Measurements from ENCODE around the gene ASRGL1. TPM values are rescaled to one million over a fixed set of nuclear protein-coding genes. Genes with fewer than 3 reads are reported as not detected.

ASRGL1 gene
- total RNA-seq, 1 donor from 2014 or later, result 6.7 TPM

DNA sequence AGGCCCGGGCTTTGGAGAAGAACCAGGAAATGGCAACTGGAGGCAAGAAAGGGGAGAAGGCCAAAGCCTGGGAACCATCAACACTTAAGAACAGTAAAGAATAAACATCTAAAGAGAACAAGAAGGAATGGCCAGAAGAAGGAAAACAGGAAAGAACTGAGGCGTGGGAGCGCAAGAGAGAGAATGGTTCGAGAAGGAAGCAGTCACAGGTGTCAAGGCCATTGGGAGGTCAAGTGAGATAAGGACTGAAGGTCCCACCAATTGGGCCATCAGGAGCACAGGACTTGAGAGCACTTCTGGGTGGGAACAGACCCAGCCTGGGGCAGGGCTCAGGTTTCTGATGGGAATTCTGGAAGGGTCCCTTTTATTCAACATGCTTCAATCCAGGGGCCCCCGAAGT lies 80.9 kb downstream of the ASRGL1 start:
- H3K4me1 Mint-ChIP-seq, result peaks cover 34% of the 10 kb centered on the region
- H3K9me3 Mint-ChIP-seq, result no peaks in the 10 kb centered on the region
- H3K36me3 Mint-ChIP-seq, result no peaks in the 10 kb centered on the region

DNA sequence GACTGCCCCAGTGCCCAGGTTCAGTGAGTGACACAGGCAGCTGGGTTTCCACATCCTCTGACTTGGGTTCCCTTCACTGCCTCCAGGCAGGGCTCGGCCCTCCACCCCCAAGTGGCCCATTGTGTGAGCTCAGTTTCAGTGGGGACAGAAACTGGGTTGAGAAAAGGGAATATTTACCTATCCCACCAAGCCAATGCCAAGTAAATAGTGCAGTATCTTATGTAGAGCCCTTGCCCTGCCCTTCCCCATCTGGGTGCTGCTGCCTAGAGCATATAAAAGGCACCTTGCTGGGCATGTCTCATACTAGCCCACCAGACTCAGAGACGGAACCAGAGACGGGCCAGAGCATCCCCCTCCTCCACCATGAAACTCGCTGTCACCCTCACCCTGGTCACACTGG lies 81.5 kb downstream of the ASRGL1 start, which contains the start of gene SCGB1A1:
TSS of gene SCGB1A1 (plus strand) at position 301 of the 400 bp plus-strand sequence. CDS start at position 364, 63 bp downstream.
- H3K27ac Mint-ChIP-seq, result peak within 1 kb of the TSS; percentile 90
- H3K36me3 Mint-ChIP-seq, result no peaks in the 10 kb centered on the region
- H3K4me3 Mint-ChIP-seq, result peak within 1 kb of the TSS; percentile 4
- peaks cover 40% of the 10 kb centered on the region for H3K4me1 Mint-ChIP-seq
- TF ChIP-seq, protein P1, sequence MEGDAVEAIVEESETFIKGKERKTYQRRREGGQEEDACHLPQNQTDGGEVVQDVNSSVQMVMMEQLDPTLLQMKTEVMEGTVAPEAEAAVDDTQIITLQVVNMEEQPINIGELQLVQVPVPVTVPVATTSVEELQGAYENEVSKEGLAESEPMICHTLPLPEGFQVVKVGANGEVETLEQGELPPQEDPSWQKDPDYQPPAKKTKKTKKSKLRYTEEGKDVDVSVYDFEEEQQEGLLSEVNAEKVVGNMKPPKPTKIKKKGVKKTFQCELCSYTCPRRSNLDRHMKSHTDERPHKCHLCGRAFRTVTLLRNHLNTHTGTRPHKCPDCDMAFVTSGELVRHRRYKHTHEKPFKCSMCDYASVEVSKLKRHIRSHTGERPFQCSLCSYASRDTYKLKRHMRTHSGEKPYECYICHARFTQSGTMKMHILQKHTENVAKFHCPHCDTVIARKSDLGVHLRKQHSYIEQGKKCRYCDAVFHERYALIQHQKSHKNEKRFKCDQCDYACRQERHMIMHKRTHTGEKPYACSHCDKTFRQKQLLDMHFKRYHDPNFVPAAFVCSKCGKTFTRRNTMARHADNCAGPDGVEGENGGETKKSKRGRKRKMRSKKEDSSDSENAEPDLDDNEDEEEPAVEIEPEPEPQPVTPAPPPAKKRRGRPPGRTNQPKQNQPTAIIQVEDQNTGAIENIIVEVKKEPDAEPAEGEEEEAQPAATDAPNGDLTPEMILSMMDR (IDR thresholded peaks at IDR 0.05; ENCODE audit: unreplicated experiment), result no peak
- H3K27me3 Mint-ChIP-seq (ENCODE audit: low read depth), result no peaks in the 10 kb centered on the region
- no peak for DNase-seq (ENCODE audit: low spot score in 2 of 2, unreplicated experiment in 2 of 2)
- no peaks in the 10 kb centered on the region for H3K9me3 Mint-ChIP-seq

More for the DNA sequence above, 80.9 kb downstream of the ASRGL1 start:
- Mint-ChIP-seq H3K4me3 (no peak overlapping the region), H3K27me3 (ENCODE audit: low read depth) (no peaks in the 10 kb centered on the region), H3K27ac (peak overlapping the region; percentile 19)
- TF ChIP-seq, protein P1 (IDR thresholded peaks at IDR 0.05; ENCODE audit: unreplicated experiment), result no peak
- no peak for DNase-seq (ENCODE audit: low spot score in 2 of 2, unreplicated experiment in 2 of 2)

DNA sequence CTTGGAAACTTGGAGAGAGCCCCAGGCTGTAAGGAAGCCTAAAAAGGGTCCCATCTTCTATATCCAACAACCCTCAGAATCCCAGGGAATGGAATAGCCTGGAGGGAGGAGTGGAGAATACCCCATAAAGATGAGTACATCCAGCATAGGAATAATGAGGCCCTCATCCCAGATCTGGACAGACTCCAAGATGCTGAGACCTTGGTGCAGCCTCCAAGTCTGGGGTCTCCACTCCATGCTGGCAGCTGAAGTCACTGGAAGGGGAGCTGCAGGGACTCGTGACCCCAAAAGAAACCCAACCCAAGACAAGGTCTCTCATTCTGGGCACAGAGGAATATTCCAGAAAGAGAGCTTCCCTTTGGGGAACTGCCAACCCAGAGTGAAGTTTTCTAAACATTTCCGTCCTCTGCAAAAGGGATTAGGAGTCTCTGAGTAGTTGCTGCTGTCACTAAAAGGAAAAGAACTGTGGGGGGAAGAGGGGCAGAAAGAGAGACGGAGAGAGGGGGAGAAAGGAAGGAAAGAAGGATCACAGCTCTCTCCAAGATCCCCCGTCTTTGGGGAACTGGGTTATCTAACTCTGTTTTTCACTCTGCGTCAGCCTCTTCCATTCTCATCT lies 82.2 kb downstream of the ASRGL1 start:
- H3K27me3 Mint-ChIP-seq (ENCODE audit: low read depth), result no peaks in the 10 kb centered on the region
- no peaks in the 10 kb centered on the region for H3K9me3 Mint-ChIP-seq
- peaks cover 46% of the 10 kb centered on the region for H3K4me1 Mint-ChIP-seq
- peak overlapping the region; percentile 90 for H3K27ac Mint-ChIP-seq
- no peaks in the 10 kb centered on the region for H3K36me3 Mint-ChIP-seq
- TF ChIP-seq, protein P1 (IDR thresholded peaks at IDR 0.05; ENCODE audit: unreplicated experiment), result no peak
- DNase-seq (ENCODE audit: low spot score in 2 of 2, unreplicated experiment in 2 of 2), result no peak
- H3K4me3 Mint-ChIP-seq, result peak overlapping the region; percentile 4

DNA sequence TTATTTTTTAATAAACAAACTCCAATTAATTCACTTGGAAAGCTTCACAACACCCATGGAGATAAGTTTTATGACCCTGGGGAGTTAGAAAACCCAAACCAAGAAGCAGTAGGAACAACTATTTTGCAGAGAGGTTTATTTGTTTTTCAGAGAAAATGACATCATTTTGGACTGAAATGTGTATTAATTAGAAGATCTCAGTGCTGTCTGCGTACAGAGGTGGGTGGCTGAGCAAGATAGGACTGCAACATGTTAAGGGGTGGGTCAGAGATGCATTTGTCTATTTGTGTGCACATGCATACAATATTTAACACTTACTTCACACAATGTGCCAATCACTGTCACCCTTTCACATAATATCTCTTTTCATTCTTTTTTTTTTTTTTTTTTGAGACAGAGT lies 82.7 kb downstream of the ASRGL1 start:
- Mint-ChIP-seq H3K27me3 (ENCODE audit: low read depth) (no peaks in the 10 kb centered on the region), H3K9me3 (no peaks in the 10 kb centered on the region), H3K27ac (peak overlapping the region; percentile 90), H3K36me3 (no peaks in the 10 kb centered on the region), H3K4me3 (no peak overlapping the region), H3K4me1 (peaks cover 51% of the 10 kb centered on the region)
- no peak for DNase-seq (ENCODE audit: low spot score in 2 of 2, unreplicated experiment in 2 of 2)
- TF ChIP-seq, protein P1 (IDR thresholded peaks at IDR 0.05; ENCODE audit: unreplicated experiment), result no peak

DNA sequence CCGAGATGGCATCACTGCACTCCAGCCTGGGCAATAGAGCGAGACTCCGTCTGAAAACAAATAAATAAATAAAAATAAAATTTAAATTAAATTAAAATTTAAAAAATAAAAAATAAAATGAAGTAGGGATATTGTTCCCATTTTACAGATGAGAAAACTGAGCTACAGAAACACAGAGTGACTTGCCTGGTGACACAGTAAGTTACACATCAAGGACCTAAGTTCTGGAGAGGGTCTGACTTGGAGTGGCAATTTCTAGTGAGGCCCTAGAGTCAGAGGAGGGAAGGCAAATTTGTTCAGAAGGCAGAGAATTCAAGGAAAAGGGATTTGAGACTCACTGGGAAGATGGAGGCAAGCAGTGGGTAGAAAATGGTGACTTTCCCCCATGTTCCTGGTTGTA lies 83.6 kb downstream of the ASRGL1 start:
- Mint-ChIP-seq H3K4me1 (peaks cover 51% of the 10 kb centered on the region), H3K4me3 (no peak overlapping the region), H3K9me3 (no peaks in the 10 kb centered on the region), H3K36me3 (no peaks in the 10 kb centered on the region), H3K27ac (peak overlapping the region; percentile 69), H3K27me3 (ENCODE audit: low read depth) (no peaks in the 10 kb centered on the region)
- no peak for DNase-seq (ENCODE audit: low spot score in 2 of 2, unreplicated experiment in 2 of 2)
- TF ChIP-seq, protein P1 (IDR thresholded peaks at IDR 0.05; ENCODE audit: unreplicated experiment), result no peak
